HepG2 (cell line): ENCODE results near the gene BCL6B. TPM values are rescaled to one million over a fixed set of nuclear protein-coding genes. Genes with fewer than 3 reads are reported as not detected.

Experiments used
- ATAC-seq: fragments of 200-7000 bp; cut with Tn5 transposase; 3 replicates; pipeline ENCODE4 v1.9.1; 2020; ENCODE audit warnings: mild to moderate bottlenecking, moderate library complexity
- BruUV-seq: library from RNA; stranded (reverse); fragments of 400-500 nt; replicated peaks from 2 replicates; lab custom pipeline; 2021; lab: Mats Ljungman, UMichigan
- CTCF ChIA-PET: fragments of 300-600 bp; formaldehyde crosslinking; extraction: SDS; loops from one replicate; lab custom pipeline; 2021; ENCODE audit warnings: low total read pairs, inconsistent platforms, low intra/inter-chr PET ratio; lab: Yijun Ruan, JAX
- POLR2A ChIA-PET: fragments of 350-600 bp; sonication (Branson Sonifier 250); formaldehyde crosslinking; loops from one replicate; lab custom pipeline; 2020; ENCODE audit warnings: antibody characterized with exemption, inconsistent platforms; lab: Yijun Ruan, JAX
- DNase-seq: peaks from one replicate; pipeline ENCODE4 v3.0.0-alpha.2; 2015; ENCODE audit warnings: low spot score
- FAIRE-seq: peaks from 3 replicates; lab custom pipeline; 2011; peaks lifted over from hg19 to GRCh38; lab: Jason Lieb, UNC
- H2AFZ ChIP-seq: one replicate; pipeline ENCODE4 v1.6.1; 2011; ENCODE audit warnings: low read length, inconsistent platforms
- H3K27ac ChIP-seq: fragments of 300-600 bp; 3 replicates; pipeline ENCODE4 v1.8.0; 2011; ENCODE audit warnings: mixed run types, mild to moderate bottlenecking, mixed read lengths, low read length, inconsistent platforms; ENCODE audit not compliant: insufficient read depth; ENCODE audit errors: extremely low read length
- H3K27me3 ChIP-seq, 2 experiments: fragments of 200-600 bp in 1 of 2; 2 replicates in 1 of 2; 3 replicates in 1 of 2; pipeline versions ENCODE4 v1.6.0 to v1.8.0; 2011; ENCODE audit warnings: low read length in 2 of 2, mild to moderate bottlenecking in 2 of 2, moderate library complexity in 2 of 2, inconsistent platforms in 1 of 2; ENCODE audit not compliant: insufficient read depth in 2 of 2, control insufficient read depth in 1 of 2
- H3K36me3 ChIP-seq, 2 experiments: fragments of 200-600 bp in 1 of 2; replicated peaks in 1 of 2; 2 replicates in 1 of 2; 3 replicates in 1 of 2; pipeline versions ENCODE4 v1.5.1 to v1.8.0; 2011; ENCODE audit warnings: low read length in 2 of 2, inconsistent platforms in 1 of 2; ENCODE audit not compliant: insufficient read depth in 2 of 2, control insufficient read depth in 1 of 2
- H3K4me1 ChIP-seq: 2 replicates; pipeline ENCODE4 v1.5.1; 2012; ENCODE audit warnings: low read length, inconsistent platforms; ENCODE audit not compliant: insufficient read depth
- H3K4me2 ChIP-seq: 2 replicates; pipeline ENCODE4 v1.6.0; 2011; ENCODE audit warnings: low read depth, low read length, inconsistent platforms
- H3K4me3 ChIP-seq, 3 experiments: fragments of 200-600 bp in 1 of 3; sonication (generic), shearing (Covaris generic) in 1 of 3; replicated peaks in 1 of 3; 2 replicates each; pipeline ENCODE4 v1.5.1; 2011 to 2016; ENCODE audit warnings: low read length in 3 of 3, inconsistent platforms in 2 of 3, low read depth in 2 of 3, mild to moderate bottlenecking in 2 of 3, control low read depth in 1 of 3, mixed read lengths in 1 of 3; ENCODE audit not compliant: insufficient read depth in 1 of 3
- H3K79me2 ChIP-seq: one replicate; pipeline ENCODE4 v1.6.1; 2011; ENCODE audit warnings: low read length, inconsistent platforms; ENCODE audit not compliant: insufficient read depth
- H3K9ac ChIP-seq: 2 replicates; pipeline ENCODE4 v1.6.0; 2011; ENCODE audit warnings: mild to moderate bottlenecking, low read depth, low read length, inconsistent platforms; ENCODE audit not compliant: insufficient read depth
- H3K9me3 ChIP-seq: 2 replicates; pipeline ENCODE4 v1.5.1; 2012; ENCODE audit warnings: mild to moderate bottlenecking, low read length
- H4K20me1 ChIP-seq: 2 replicates; pipeline ENCODE4 v1.6.0; 2011; ENCODE audit warnings: inconsistent platforms, mild to moderate bottlenecking, low read length, moderate library complexity; ENCODE audit not compliant: insufficient read depth
- AFF4 ChIP-seq: sonication (generic); formaldehyde crosslinking; IDR thresholded peaks from 2 replicates; pipeline ENCODE4 v1.4.0; 2020; ENCODE audit warnings: missing genetic modification reagents
- CENPX ChIP-seq: sonication (generic); formaldehyde crosslinking; IDR thresholded peaks from 2 replicates; pipeline ENCODE4 v1.9.0; 2021; ENCODE audit warnings: mild to moderate bottlenecking, missing genetic modification reagents, moderate library complexity
- ERF ChIP-seq: IDR thresholded peaks from 2 replicates; pipeline ENCODE4 v1.6.1; 2018; ENCODE audit warnings: missing biosample characterization, missing genetic modification reagents
- MXI1 ChIP-seq: IDR thresholded peaks from 3 replicates; pipeline ENCODE4 v1.6.1; 2012; ENCODE audit warnings: low read depth, low read length, inconsistent platforms, borderline replicate concordance
- NR2F2 ChIP-seq: IDR thresholded peaks from 2 replicates; pipeline ENCODE4 v1.6.1; 2012; ENCODE audit warnings: low read depth, inconsistent platforms, borderline replicate concordance
- PPARG ChIP-seq: conservative IDR thresholded peaks from 2 replicates; pipeline ENCODE4 v1.6.1; 2016; ENCODE audit warnings: missing biosample characterization, missing genetic modification reagents
- U2AF1 ChIP-seq: fragments of 200-400 bp; formaldehyde crosslinking; optimal IDR thresholded peaks from 2 replicates; pipeline ENCODE3; 2017; ENCODE audit warnings: mild to moderate bottlenecking, low read depth, low read length
- ZMAT3 ChIP-seq: sonication (generic); formaldehyde crosslinking; conservative IDR thresholded peaks from 2 replicates; pipeline ENCODE4 v1.7.0; 2021; ENCODE audit warnings: missing genetic modification reagents
- ZNF275 ChIP-seq: sonication (generic); formaldehyde crosslinking; IDR thresholded peaks from 2 replicates; pipeline ENCODE4 v1.8.0; 2022; ENCODE audit warnings: missing genetic modification reagents, mild to moderate bottlenecking, inconsistent platforms, borderline replicate concordance
- ZNF451 ChIP-seq: sonication (generic); formaldehyde crosslinking; IDR thresholded peaks from 2 replicates; pipeline ENCODE4 v1.5.0; 2020; ENCODE audit warnings: mild to moderate bottlenecking, missing genetic modification reagents
- ZNF629 ChIP-seq: sonication (generic); formaldehyde crosslinking; conservative IDR thresholded peaks from 2 replicates; pipeline ENCODE4 v1.5.0; 2020; ENCODE audit warnings: missing genetic modification reagents
- ZNF891 ChIP-seq: sonication (generic); formaldehyde crosslinking; IDR thresholded peaks from 2 replicates; pipeline ENCODE4 v1.5.0; 2020; ENCODE audit warnings: mild to moderate bottlenecking, missing genetic modification reagents
- WGBS: methylation state at CpG from one replicate; pipeline ENCODE4 v1.1.6; 2017; ENCODE audit warnings: low lambda C conversion rate; 5-methylcytosine and 5-hydroxymethylcytosine counted together
- in situ Hi-C: cut with HindIII; loops from 2 replicates; pipeline ENCODE4 v1.10.0; 2017; ENCODE audit warnings: low pct_unique_long_range_greater_than_20kb; ENCODE audit not compliant: extremely low pct_ligation_motif_present
- intact Hi-C: fragments of 100-400 bp; cut with micrococcal nuclease; formaldehyde crosslinking; loops from one replicate; pipeline ENCODE4 v1.10.0; 2022; ENCODE audit not compliant: unreplicated experiment
- polyA plus RNA-seq, 8 experiments: library from polyadenylated mRNA; depleted of rRNA in 3 of 8; stranded (reverse) in 7 of 8; unstranded in 1 of 8; fragments of >200 nt; fragmentation: Illumina TruSeq in 4 of 8; extraction: Trizol in 4 of 8; gene quantifications; 2 replicates each; pipeline versions ENCODE4 v1.2.1 to v1.2.3, GENCODE V29; 2011 to 2016; ENCODE audit warnings: low read depth in 4 of 8, missing spikeins in 1 of 8, mixed read lengths in 1 of 8; ENCODE audit not compliant: insufficient read depth in 1 of 8
- total RNA-seq, 5 experiments: library from RNA; depleted of rRNA; stranded (reverse); fragments of >200 nt; fragmentation: Illumina TruSeq; extraction: Trizol; gene quantifications; 2 replicates each; pipeline ENCODE4 v1.2.3, GENCODE V29; 2016; ENCODE audit warnings: low read depth in 1 of 5
- TF ChIP-seq, protein P1 (sequence below): sonication (generic); formaldehyde crosslinking; IDR thresholded peaks from 2 replicates; pipeline ENCODE4 v1.8.1; 2023; ENCODE audit warnings: mild to moderate bottlenecking, missing genetic modification reagents
- TF ChIP-seq, protein P2 (sequence below): sonication (generic); formaldehyde crosslinking; IDR thresholded peaks from 2 replicates; pipeline ENCODE4 v1.9.0; 2021; ENCODE audit warnings: missing genetic modification reagents, borderline replicate concordance

Gene BCL6B
- total and polyA plus RNA-seq, 2 of the 13 experiments (the other 11 are each of a cell fraction or from before 2014, with no cell fraction given): not detected

- WGBS: 94% methylated on average over 2 of the region's 2 CpGs
- BruUV-seq: no TSS peak
- Histone ChIP-seq H4K20me1 (peaks cover 4% of the 10 kb centered on the region; the same call in 1 of the 2 replicates), H3K4me1 (peaks cover 22% of the 10 kb centered on the region), H3K9ac (no peak overlapping the region), H3K9me3 (no peaks in the 10 kb centered on the region), H3K36me3 (peaks cover 8 to 22% of the 10 kb centered on the region in 2 experiments; a peak in 4 of 5 replicates), H3K4me2 (no peak overlapping the region), H2AFZ (no peak overlapping the region), H3K79me2 (peaks cover 29% of the 10 kb centered on the region), H3K27me3 (no peaks in the 10 kb centered on the region; a peak in 1 of 5 replicates), H3K27ac (no peak overlapping the region), H3K4me3 (no peak overlapping the region)
- intact Hi-C loops: loop anchor here (5.0 kb wide), 1 partner anchor 345 kb away; no protein-coding TSS in a partner anchor
- FAIRE-seq (no peak), ATAC-seq (no peak), DNase-seq (no peak)
- in situ Hi-C loops: loop anchor here (10.0 kb wide), 1 partner anchor 152 kb away; no protein-coding TSS in a partner anchor
- ChIA-PET CTCF (no interaction called here), POLR2A (no interaction called here)
- TF ChIP-seq NR2F2: no peak
- TF ChIP-seq, protein P1, sequence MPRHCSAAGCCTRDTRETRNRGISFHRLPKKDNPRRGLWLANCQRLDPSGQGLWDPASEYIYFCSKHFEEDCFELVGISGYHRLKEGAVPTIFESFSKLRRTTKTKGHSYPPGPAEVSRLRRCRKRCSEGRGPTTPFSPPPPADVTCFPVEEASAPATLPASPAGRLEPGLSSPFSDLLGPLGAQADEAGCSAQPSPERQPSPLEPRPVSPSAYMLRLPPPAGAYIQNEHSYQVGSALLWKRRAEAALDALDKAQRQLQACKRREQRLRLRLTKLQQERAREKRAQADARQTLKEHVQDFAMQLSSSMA: no peak
- no peak for TF ChIP-seq MXI1
- no peak for TF ChIP-seq PPARG
- TF ChIP-seq, protein P2, sequence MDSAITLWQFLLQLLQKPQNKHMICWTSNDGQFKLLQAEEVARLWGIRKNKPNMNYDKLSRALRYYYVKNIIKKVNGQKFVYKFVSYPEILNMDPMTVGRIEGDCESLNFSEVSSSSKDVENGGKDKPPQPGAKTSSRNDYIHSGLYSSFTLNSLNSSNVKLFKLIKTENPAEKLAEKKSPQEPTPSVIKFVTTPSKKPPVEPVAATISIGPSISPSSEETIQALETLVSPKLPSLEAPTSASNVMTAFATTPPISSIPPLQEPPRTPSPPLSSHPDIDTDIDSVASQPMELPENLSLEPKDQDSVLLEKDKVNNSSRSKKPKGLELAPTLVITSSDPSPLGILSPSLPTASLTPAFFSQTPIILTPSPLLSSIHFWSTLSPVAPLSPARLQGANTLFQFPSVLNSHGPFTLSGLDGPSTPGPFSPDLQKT (CRISPR knock-in tag): no peak
- no peak for TF ChIP-seq ERF (CRISPR knock-in tag)
- no peak for TF ChIP-seq ZMAT3 (CRISPR knock-in tag)
- no peak for TF ChIP-seq ZNF629 (CRISPR knock-in tag)
- no peak for TF ChIP-seq ZNF891 (CRISPR knock-in tag)
- TF ChIP-seq U2AF1: no peak
- TF ChIP-seq ZNF275: no peak
- no peak for TF ChIP-seq CENPX (CRISPR knock-in tag)
- no peak for TF ChIP-seq AFF4 (CRISPR knock-in tag)
- no peak for TF ChIP-seq ZNF451 (CRISPR knock-in tag)
Observed at GRCh38 chr17:7007143-7007542, 15.7 kb upstream of the BCL6B start.
